ENCODE data around the gene LSAMP. TPM values are rescaled to one million over a fixed set of nuclear protein-coding genes. Genes with fewer than 3 reads are reported as not detected.
"Not testable (repeated sequence)": the region's sequence is repeated elsewhere in the genome, so short reads cannot be mapped to it uniquely, and the experiment has no call there.

LSAMP gene
- total RNA-seq, 1 experiment from 2014 or later: 0.10 TPM

DNA sequence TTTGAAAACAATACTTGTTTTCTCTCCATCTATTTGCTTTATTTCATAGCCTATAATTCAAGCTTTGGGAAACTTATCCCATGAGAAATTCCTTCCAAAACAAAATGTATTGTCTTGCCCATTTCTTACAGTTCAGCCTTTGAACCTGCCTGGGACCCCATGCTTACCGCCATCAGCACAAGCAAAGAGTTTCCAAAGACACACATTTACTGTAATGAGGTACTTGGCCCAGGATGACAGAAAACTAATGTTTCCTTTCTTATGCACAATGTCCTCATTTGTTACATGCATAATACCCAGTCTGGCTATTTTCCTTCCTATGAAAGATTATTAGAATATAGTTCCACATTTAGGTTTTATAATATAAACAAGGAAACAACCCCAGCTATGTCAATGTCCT, 641.6 kb downstream of the LSAMP start:
- DNase-seq (ENCODE audit: low spot score): no peak

DNA sequence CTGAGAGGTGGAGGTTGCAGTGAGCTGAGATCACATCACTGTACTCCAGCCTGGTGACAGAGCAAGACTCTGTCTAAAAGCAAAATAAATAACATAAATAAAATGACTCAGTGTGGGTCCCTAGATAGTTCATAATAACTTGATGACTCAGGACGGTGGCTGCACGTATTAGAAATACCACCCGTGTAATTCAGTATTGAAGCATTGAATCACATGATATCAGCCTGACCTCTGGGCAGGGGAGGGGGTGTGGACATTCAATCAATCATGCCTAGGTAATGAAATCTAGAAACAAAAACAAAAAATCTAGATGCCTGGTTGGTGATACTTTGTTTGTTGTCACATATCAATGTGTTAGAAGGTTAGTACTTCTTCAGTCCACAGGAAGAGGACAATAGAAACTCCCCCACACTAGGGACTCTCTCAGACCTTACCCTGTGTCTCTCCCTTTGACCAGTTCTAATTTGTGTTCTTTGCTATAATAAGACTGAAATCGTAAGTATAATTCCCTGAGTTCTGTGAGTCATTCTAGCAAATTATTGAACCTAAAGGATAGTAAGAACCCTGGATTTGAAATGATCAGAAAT, 644.7 kb downstream of the LSAMP start:
- peak; percentile 88 for DNase-seq (ENCODE audit: low spot score)

DNA sequence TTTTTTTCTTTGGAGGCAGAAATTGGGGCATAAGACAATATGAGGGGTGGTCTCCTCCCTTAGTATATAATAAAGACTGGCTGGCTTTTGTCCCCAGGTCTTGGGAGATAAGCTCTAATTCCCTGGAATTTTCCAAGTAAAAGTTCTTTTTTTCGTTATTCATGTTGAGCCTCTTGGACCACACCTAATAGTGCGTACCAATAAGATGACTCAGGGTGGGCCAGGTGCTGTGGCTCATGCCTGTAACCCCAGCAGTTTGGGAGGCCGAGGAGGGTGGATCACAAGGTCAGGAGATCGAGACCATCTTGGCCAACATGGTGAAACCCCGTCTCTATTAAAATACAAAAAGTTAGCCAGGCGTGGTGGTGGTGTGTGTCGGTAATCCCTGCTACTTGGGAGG, 645.2 kb downstream of the LSAMP start:
- peak; percentile 48 for DNase-seq (ENCODE audit: low spot score)

DNA sequence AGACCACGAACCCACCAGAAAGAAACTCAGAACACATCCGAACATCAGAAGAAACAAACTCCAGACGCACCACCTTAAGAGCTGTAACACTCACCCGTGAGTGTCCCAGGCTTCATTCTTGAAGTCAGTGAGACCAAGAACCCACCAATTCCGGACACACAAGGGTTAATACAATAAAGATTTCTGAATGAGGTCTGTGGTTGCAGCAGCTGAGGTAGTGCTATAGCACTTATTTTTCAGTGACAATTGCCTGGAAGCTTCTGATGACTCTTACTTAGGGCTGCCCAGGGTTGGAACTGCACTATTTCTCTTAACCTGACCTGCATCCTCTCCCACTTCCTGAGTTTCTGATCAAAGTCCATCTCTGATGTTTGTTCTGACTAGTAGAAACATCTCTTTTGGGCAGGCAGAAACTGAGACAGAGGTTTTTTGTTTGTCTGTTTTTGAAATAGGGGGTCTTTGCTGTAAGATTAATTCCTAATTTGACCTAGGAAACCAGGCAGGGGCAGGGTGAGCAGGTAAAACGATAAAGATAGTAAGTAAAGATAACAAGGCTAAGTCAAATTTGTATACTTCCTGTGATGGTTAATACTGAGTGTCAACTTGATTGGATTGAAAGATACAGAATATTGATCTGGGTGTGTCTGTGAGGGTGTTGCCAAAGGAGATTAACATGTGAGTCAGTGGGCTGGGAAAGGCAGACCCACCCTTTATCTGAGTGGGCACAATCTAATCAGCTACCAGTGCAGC, 652.9 kb downstream of the LSAMP start:
- peak; percentile 83 for DNase-seq (ENCODE audit: low spot score)

DNA sequence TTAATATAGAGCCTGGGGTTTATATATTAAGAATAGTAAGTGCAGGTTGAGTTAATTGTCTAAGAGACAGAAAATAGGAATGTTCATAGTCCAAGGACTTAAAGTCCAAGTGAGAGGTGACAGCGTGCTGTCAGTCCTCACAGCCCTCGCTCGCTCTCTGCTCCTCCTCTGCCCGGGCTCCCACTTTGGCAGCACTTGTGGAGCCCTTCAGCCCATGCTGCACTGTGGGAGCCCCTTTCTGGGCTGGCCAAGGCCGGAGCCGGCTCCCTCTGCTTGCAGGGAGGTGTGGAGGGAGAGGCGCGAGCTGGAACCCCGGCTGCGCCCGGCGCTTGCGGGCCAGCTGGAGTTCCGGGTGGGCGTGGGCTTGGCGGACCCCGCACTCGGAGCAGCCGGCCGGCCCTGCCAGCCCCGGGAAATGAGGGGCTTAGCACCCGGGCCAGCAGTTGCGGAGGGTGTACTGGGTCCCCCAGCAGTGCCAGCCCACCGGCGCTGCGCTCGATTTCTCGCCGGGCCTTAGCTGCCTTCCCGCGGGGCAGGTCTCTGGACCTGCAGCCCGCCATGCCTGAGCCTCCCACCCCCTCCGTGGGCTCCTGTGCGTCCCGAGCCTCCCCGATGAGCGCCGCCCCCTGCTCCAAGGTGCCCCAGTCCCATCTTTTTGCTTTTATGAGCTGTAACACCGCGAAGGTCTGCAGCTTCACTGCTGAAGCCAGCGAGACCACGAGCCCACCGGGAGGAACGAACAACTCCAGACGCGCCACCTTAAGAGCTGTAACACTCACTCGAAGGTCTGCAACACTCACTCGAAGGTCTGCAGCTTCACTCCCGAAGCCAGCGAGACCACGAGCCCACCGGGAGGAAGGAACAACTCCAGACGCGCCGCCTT, 653.8 kb downstream of the LSAMP start:
- DNase-seq (ENCODE audit: low spot score): peak; percentile 11

DNA sequence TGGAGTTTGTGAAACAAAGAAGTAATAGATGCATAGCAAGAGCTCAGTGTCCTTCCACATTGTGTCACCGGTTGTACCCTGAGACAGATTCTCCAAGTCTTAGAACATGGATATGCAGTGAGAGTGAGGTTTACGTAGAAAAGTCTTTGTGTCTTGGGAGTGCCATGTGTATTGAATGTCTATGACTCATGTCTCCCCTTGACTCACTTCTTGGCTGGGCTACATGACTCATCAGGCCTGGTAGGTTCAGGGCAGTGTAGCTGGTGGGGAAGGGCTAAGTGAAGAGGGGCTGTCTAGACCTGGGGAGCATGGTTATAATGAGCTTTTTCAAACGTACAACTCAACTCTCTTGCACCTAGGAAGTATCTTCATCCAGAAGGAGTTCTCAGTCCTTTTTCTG, 654.5 kb downstream of the LSAMP start:
- DNase-seq (ENCODE audit: low spot score): peak; percentile 98

DNA sequence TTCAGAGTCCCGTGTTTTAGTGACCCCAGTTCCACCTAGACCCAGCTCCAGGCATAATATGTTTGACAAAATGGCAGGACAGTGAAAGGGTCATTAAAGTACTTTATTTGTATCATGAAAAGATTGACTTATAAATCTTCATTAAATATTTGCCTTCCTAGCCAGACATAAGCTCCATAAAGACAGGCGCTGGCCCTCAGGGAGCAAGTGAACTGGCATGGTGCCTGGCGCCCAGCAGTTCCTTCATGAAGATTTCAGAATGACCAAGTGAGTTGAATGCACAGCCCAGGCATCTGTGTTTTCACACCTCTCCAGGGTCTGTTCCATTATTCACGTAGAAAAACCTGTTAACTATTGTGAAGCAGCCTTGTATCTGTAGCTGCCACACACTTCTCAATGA, 655.8 kb downstream of the LSAMP start:
- peak; percentile 44 for DNase-seq (ENCODE audit: low spot score)

DNA sequence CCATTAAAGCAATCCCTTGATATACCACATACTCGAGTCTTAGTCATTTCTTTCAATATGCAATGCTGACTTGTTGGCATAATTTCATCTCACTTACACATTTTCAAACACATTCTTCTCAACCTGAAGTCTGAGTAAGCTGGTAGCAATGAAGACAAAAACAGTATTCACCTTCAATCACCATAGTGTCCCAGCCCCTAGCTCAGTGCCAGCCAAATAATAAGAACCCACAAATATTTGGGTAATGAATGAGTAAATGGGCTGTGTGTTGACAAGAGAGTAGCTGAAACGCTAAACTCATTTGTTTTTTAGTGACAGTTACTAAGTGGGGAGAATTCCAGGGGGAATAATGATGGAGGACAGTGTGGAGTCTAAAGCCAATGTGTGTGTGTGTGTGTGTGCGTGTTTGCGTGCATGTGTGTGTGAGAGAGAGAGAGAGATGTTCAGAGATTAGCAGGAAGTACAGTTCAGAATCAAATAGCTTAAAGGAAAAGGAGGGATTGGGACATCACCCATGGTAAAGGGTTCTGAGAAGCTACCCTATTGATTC, 656.3 kb downstream of the LSAMP start:
- peak; percentile 98 for DNase-seq (ENCODE audit: low spot score)

DNA sequence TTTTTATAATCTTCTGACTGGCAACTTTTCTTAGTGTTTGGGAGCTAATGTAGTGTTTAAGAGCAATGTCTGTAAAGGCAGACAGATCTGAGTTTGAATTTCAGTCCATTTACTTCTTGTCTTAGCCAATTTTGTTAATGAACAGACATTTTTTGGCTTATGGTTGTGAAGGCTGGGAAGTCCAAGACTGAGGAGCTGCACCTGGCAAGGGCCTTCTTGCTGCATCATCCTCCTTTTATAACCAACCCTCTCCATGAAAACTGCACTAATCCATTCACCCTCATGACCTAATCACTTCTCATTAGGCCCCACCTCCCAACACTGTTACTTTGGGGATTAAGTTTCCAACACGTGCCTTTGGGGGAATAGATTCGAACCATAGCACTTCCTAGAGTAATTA, 657.5 kb downstream of the LSAMP start:
- DNase-seq (ENCODE audit: low spot score): no peak

DNA sequence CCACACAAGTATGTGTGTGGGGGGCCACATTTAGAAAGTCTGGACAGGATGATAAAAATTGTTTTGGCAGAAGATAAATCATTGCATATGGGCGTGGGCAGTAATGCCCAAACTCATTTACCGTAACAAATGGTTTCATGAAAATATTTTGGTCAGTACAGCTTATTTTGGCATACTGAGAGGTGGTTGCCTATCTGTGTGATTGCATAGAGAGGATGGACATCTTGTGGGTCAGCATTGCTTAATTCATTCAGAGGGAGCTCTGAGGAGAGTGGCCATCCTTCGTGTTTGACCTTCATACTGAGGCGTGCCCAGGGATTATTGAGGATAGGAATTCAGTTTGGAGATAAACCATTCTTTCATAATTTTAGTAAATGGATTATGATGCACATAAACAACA, 659.5 kb downstream of the LSAMP start:
- DNase-seq (ENCODE audit: low spot score): no peak

DNA sequence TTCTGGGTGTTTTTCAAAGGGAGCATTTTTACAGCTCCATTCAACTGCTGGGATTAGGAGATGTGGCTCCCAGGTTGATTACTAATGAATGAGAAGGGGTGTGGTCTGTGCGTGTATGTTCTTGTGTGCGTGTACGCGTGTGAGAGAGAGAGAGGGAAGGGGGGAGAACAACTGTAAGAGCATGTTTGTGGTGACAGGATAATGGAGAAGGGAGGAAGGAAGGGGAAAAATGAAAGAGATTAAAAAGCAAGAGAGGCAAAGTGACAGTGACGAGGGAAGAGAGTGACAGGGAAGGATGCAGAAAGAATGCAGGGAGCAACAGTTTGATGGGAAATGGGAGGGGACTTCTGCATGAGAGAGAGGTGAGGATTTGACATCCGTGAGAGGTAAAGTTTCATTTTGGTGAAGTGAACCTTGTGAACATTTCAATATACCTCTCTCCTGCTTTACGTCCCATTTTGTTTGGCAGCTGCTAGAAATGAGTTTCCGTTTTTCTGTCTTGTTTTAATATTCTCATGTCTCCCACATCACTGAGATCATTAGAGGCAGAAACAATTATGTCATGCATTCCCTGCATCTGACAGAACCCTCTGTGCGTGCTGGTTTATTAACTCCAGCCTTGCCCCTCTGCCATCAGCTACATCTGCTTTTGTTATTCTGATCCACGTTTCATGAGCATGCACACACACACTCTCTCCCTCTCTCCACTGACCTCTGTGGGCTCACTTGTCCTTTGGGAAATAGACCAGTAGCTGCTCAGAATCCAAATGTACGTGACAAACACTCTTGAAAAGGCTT, 660.3 kb downstream of the LSAMP start:
- DNase-seq (ENCODE audit: low spot score): peak; percentile 51

DNA sequence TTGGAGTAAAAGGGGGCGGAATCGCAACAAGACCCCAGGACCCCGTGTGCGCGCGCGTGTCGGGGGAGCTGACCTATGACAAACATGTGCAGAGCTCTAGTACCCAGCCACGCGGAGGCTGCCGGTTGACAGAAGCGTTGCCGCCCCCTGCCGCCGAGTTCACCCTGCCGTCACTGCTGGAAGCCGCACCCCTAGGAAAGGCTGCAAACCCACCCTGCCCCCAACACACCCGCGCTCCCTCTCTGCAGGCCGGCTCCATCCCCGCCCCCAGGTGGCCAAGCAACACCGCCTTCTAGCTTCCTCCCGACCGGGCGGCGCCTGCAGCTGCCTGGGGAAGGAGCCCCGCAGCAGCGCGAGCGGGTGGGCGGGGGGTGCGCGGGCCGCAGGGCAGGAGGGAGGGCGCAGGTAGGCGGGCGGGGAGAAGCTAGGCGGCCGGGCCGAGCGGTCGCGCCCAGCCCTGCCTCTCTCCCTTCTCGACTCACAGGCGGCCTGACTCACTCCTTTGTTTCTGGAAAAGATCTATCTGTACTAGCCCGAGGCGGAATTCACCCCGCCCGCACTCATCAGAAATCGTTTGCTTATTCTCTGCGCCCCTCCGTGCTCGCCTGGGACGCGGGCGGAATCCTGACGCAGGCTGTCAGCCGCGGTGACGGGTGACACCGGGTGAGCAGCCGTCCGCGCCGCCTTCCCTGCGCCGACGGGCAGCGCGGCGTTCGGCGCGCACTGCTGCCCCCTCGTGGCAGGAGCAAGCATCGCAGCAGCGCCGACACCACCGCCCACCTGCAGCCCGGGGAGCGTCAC, 661.1 kb downstream of the LSAMP start:
- peak; percentile 90 for DNase-seq (ENCODE audit: low spot score)

DNA sequence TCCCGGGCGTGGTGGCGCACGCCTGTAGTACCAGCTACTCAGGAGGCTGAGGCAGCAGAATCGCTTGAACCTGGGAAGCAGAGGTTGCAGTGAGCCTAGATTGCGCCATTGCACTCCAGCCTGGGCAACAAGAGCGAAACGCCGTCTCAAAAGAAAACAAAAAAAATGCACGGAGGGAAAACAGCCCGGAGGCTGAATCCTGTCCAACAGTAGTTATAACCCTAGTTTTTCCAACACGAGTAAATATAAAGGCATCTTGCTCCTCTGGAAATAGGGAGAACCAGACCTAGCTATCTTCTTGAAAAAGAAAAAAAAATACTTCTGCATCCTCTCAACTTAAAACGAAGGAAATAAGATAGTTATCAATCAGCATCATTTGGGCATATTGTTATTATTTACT, 661.9 kb downstream of the LSAMP start:
- DNase-seq (ENCODE audit: low spot score): not testable (repeated sequence)

DNA sequence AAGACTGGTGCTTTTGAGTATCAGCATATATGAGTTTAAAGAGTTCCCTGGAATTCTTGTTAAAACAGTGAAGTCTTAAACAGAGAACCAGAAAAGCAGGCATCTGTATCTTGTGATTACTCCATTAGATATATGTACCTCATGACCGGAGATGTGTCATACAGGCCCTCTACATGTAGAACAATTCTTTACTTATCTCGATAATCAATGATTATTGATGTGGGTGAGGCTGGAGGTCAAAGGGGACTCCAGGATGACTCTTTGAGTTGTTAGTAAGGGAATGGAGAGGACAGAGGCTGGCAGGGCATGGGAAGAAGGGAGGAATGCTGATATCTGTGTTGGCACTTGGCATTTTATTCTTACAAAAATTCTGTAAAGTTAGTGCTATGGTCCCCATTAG, 666.3 kb downstream of the LSAMP start:
- no peak for DNase-seq (ENCODE audit: low spot score)

DNA sequence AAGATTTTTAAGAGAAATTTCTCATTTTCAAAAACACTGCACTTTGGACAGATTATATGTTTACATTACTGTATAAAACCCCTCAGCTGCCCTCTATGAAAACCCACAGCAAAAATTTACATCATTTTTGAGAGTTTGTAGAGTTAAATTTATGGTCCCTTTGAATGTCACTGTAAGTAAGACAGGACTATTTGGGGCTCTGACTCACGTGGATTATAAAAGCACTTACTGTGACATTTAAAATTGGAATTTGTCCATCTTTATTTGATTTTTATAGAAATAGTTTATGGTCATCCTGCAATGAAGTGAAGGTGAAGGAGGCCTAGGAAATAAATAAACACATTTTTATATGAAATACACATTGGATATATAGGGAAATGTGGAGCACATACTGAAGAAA, 672.3 kb downstream of the LSAMP start:
- DNase-seq (ENCODE audit: low spot score): no peak

DNA sequence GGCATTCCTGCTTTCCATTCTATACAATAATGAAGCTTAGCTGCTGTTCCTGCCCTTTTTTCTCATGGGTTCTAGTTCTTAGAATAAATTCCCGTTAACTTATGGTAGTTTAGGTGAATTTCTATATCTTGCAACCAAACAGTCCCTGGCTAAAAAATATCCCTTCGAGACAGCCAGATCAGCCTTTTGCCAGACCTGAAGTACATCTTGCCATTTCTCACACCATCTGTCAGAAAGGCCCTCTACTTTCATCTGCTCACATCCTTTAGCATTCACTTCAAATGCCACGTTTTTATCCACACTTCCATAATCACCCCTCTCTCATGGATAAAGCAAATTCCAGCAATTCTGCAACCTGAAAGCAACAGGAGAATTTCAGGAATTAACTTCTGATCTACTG, 676.6 kb downstream of the LSAMP start:
- no peak for DNase-seq (ENCODE audit: low spot score)

DNA sequence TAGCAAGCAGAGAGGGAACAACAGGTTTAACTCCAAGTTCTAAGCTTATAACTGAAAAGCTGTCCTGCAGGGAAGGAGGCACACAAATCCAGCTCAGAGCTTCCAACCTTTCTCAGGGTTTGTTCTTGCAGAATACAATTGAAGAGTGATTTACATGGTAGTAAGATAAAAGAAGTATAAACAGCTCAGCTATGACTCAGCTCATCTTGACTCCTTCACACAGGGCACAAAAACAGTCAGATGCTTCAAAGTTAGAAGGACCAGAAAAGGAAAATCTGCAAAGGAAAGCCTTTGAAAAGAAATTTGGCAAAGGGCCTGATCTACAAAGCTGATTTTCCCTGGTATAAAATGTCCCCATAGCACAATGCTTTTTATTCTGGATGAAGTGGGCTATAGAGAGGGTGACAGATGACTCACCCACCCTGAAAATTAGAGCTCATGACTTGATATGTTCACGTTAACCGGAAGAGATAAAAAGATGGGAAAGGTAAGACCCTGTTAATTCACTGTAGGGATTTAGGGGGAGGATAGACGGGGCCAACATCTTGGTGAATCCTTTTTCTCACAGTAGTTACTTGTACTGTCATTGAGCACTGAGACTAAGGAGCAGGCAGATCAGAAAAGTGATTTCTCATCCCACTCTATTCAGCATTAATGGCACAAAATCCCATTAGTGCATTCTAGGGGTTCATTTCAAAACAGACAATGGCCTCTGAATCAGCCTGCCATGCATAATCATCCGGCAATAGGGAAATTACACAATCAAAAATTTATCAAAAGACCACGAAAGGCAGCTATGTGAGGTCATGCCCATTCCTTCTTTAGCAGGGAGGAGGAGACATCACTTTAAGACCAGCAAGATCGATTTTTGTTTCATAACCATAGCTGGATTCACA, 678.5 kb downstream of the LSAMP start:
- DNase-seq (ENCODE audit: low spot score): peak; percentile 67

DNA sequence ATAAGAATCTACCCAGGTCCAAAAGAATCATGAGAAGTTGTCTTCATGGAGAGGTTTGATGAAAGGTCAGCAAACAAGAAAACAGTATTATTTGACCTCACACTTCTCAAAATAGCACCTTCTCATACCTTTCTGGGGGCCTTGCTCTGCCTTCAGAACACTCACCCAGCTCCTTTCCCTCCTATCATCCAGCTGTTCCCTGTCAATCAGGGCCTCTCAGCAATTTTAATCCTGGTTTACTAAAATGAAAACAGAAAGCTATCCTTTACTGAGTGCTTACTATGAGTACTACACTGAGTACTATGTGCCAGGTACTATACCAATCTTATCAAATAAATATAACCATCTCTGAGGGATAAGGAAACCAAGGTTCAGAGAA, 683.4 kb downstream of the LSAMP start:
- no peak for DNase-seq (ENCODE audit: low spot score)

DNA sequence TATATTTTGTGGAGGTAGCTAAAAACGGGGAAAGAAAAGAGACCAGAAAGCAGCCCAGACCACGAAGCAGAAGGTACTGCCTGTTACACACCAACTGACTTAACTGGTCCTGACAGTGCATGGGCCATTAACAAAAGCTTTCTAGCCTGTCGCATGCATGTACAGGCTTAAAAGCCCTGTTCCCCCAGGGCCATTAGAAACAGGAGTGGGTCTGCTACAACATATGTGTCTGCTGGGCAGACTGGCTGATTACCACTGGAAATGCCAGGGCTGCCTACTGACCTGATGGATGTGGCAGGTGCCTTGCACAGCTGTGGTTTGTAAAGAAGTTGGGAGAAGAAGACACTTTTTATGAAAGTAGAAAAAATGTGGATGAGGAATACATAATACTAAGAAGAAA, 684.6 kb downstream of the LSAMP start:
- no peak for DNase-seq (ENCODE audit: low spot score)

Measured in A172 (cell line).